Chondrocyte (in vitro differentiated cells): ENCODE measurements around the gene FXYD7. TPM values are rescaled to one million over a fixed set of nuclear protein-coding genes. Genes with fewer than 3 reads are reported as not detected.
"Not testable (repeated sequence)": the region's sequence is repeated elsewhere in the genome, so short reads cannot be mapped to it uniquely, and the experiment has no call there.

Experiments
- DNase-seq: peaks from one replicate; pipeline ENCODE4 v3.0.0; 2021; ENCODE audit warnings: mixed read lengths, low spot score
- H3K27ac Mint-ChIP-seq: one replicate; pipeline ENCODE4 v1.8.0; 2021; ENCODE audit warnings: mild to moderate bottlenecking, moderate library complexity, mixed read lengths; ENCODE audit not compliant: unreplicated experiment
- H3K27me3 Mint-ChIP-seq: 2 replicates; pipeline ENCODE4 v1.8.0; 2021; ENCODE audit warnings: low read depth, mixed read lengths
- H3K36me3 Mint-ChIP-seq: 2 replicates; pipeline ENCODE4 v1.8.0; 2021; ENCODE audit warnings: low read depth, mixed read lengths
- H3K4me1 Mint-ChIP-seq: 2 replicates; pipeline ENCODE4 v1.8.0; 2021; ENCODE audit warnings: low read depth, mild to moderate bottlenecking, mixed read lengths
- H3K4me3 Mint-ChIP-seq: one replicate; pipeline ENCODE4 v1.8.0; 2021; ENCODE audit warnings: mild to moderate bottlenecking, moderate library complexity, mixed read lengths; ENCODE audit not compliant: unreplicated experiment
- H3K9me3 Mint-ChIP-seq: 2 replicates; pipeline ENCODE4 v1.8.0; 2021; ENCODE audit warnings: low read depth, mixed read lengths
- total RNA-seq: library from RNA; stranded (reverse); gene quantifications from 3 replicates; pipeline ENCODE4 v1.2.1, GENCODE V29; 2021
- TF ChIP-seq, protein P1 (sequence below): fragments of 200-600 bp; sonication (generic); IDR thresholded peaks from 2 replicates; pipeline ENCODE4 v1.5.0; 2021; ENCODE audit warnings: antibody characterized with exemption, mild to moderate bottlenecking, moderate library complexity

The FXYD7 gene
- total RNA-seq, 1 donor from 2014 or later, result not detected

DNA sequence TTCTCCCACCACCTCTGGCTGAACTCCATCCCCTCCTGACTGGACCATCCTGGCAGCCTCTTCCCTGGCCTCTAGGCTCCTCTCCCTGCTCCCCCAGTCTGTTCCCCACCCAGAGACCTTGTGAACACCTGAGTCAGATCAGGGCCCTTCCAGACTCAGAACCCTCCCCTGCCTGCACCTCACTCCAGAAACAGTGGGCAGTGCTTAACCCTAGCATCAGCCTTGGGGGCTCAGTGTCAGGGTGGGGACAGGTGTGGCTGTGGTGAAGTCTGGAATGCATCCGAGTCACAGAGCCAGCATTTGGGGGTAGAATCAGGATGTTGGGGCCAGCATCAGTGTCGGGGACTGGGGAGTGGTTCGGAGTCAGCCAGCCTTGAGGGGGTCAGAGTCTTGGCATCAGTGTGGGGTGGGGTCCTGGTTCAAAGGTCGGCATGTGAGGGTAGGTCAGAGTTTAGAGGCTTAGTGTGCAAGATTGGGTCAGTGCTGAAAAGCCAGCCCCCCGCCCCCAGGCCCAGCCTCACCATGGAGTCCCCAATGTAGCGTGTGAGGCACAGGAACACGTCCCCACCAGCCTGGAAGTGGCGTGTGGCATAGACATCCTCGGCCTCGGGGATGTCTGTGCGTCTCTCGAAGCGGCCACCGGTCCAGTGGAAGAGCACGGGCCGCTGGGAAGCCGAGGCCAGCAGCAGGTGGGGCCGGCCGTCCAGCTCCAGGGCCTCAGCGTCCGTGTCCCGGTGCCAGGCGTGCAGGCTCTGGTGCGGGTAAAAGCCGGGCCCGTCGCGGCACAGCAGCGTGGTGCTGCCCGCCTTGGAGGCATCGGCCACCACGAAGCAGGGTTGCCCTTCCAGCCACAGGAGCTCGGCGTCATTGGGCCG is 17.1 kb upstream of the FXYD7 start:
- no peak for DNase-seq
- H3K4me3 Mint-ChIP-seq, result no peak overlapping the region
- H3K36me3 Mint-ChIP-seq, result no peaks in the 10 kb centered on the region
- peaks cover 10% of the 10 kb centered on the region for H3K4me1 Mint-ChIP-seq
- TF ChIP-seq, protein P1, sequence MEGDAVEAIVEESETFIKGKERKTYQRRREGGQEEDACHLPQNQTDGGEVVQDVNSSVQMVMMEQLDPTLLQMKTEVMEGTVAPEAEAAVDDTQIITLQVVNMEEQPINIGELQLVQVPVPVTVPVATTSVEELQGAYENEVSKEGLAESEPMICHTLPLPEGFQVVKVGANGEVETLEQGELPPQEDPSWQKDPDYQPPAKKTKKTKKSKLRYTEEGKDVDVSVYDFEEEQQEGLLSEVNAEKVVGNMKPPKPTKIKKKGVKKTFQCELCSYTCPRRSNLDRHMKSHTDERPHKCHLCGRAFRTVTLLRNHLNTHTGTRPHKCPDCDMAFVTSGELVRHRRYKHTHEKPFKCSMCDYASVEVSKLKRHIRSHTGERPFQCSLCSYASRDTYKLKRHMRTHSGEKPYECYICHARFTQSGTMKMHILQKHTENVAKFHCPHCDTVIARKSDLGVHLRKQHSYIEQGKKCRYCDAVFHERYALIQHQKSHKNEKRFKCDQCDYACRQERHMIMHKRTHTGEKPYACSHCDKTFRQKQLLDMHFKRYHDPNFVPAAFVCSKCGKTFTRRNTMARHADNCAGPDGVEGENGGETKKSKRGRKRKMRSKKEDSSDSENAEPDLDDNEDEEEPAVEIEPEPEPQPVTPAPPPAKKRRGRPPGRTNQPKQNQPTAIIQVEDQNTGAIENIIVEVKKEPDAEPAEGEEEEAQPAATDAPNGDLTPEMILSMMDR, result no peak
- H3K9me3 Mint-ChIP-seq, result no peaks in the 10 kb centered on the region
- H3K27ac Mint-ChIP-seq, result no peak overlapping the region
- peaks cover 9% of the 10 kb centered on the region for H3K27me3 Mint-ChIP-seq

DNA sequence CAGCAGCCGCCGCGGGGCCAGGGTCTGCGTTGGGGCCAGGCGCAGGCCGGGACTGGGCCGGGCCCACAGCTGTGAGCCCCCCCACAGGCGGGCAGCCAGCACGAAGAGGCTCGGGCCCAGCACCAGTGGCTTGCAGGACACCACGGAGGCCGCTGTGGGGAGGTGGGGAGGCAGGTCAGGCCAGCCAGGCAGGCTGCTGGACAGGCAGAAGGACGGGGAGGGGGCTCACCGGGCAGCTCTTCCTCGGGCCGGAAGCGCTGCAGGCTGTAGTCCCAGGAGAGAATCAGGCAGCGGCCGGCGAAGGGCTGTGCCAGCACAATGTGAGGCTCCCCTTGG is 16.5 kb upstream of the FXYD7 start:
- H3K4me1 Mint-ChIP-seq, result peaks cover 10% of the 10 kb centered on the region
- TF ChIP-seq, protein P1, result no peak
- peaks cover 9% of the 10 kb centered on the region for H3K27me3 Mint-ChIP-seq
- no peak overlapping the region for H3K4me3 Mint-ChIP-seq
- H3K27ac Mint-ChIP-seq, result no peak overlapping the region
- no peaks in the 10 kb centered on the region for H3K36me3 Mint-ChIP-seq
- no peak for DNase-seq
- no peaks in the 10 kb centered on the region for H3K9me3 Mint-ChIP-seq

DNA sequence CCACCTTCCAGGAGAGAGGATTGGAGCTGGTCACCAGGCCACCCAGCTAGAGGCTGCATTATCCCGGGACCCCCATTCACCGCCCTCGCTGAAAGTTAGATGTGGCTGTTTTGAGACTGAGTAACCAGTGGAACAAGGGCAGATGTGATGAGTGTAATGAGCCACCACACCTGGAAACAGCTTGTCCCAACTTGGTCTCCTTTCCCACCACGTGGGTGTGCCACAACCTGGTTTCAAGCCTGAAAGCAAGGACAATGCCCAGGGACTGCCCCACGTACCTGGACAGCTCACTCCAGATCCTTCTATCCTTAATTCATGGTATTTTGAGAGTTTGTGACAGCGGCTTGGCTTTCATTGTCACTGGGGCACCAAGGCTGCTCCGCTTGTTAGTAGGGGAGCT is 15.2 kb upstream of the FXYD7 start:
- H3K36me3 Mint-ChIP-seq, result no peaks in the 10 kb centered on the region
- TF ChIP-seq, protein P1, result no peak
- DNase-seq, result no peak
- H3K9me3 Mint-ChIP-seq, result no peaks in the 10 kb centered on the region
- peaks cover 6% of the 10 kb centered on the region for H3K27me3 Mint-ChIP-seq
- no peak overlapping the region for H3K4me3 Mint-ChIP-seq
- H3K4me1 Mint-ChIP-seq, result peaks cover 10% of the 10 kb centered on the region
- H3K27ac Mint-ChIP-seq, result no peak overlapping the region

DNA sequence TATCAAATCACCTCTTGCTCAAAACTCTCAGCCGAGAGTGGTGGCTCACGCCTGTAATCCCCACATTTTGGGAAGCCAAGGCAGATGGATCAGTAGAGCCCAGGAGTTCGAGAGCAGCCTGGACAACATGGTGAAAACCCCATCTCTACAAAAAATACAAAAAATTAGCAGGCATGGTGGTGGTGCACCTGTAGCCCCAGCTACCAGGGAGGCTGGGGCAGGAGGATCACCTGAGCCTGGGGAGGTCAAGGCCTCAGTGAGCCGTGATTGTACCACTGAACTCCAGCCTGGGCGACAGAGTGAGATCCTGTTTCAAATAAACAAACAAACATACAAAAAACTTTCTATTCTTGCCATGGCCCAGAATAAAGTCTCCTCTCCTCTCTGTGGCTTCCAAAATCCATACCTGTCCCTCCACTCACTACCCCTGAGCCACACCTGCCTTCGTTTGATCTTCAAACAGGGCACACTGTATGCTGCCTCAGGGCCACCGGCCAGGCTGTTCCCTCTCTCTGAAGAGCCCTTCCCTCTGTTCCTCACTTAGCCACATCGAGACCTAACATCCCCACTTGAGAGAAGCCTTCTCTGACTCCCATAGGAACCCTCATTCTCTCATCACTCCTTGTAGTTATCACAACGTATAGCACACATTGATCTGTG is 14.5 kb upstream of the FXYD7 start:
- Mint-ChIP-seq H3K27me3 (peaks cover 6% of the 10 kb centered on the region), H3K36me3 (no peaks in the 10 kb centered on the region), H3K4me3 (no peak overlapping the region), H3K4me1 (peaks cover 8% of the 10 kb centered on the region), H3K9me3 (no peaks in the 10 kb centered on the region), H3K27ac (no peak overlapping the region)
- TF ChIP-seq, protein P1, result no peak
- no peak for DNase-seq

DNA sequence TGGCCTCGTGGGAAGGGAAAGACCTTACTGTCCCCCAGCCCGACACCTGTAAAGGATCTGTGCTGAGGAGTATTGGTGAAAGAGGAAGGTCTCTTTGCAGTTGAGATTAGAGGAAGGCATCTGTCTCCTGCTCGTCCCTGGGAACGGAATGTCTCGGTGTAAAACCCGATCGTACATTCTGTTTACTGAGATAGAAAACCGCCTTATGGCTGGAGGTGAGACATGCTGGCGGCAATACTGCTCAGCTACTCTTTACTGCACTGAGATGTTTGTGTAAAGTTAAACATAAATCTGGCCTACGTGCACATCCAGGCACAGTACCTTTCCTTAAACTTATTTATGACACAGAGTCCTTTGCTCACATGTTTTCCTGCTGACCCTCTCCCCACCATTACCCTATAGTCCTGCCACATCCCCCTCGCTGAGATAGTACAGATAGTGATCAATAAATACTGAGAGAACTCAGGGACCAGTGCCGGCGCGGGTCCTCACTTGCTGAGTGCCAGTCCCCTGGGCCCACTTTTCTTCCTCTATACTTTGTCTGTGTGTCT is 13.3 kb upstream of the FXYD7 start:
- not testable (repeated sequence) for H3K27me3 Mint-ChIP-seq, H3K4me3 Mint-ChIP-seq, H3K27ac Mint-ChIP-seq, H3K36me3 Mint-ChIP-seq, H3K4me1 Mint-ChIP-seq, H3K9me3 Mint-ChIP-seq, DNase-seq
